K562 (cell line): Measurements from ENCODE around the gene ENHO. TPM values are rescaled to one million over a fixed set of nuclear protein-coding genes. Genes with fewer than 3 reads are reported as not detected.

Source experiments
- ATAC-seq: fragments of 200-7000 bp; cut with Tn5 transposase; 3 replicates; pipeline ENCODE4 v1.9.1; 2020; ENCODE audit warnings: moderate library complexity
- BruUV-seq: library from RNA; stranded (reverse); fragments of 400-500 nt; replicated peaks from 2 replicates; lab custom pipeline; 2021; lab: Mats Ljungman, UMichigan
- CTCF ChIA-PET: fragments of 300-600 bp; formaldehyde crosslinking; extraction: SDS; loops from one replicate; lab custom pipeline; 2021; ENCODE audit warnings: low intra/inter-chr PET ratio; lab: Yijun Ruan, JAX
- POLR2A ChIA-PET: fragments of 300-600, 350-650 bp; sonication (Branson Sonifier 250); formaldehyde crosslinking; extraction: SDS; loops from one replicate; lab custom pipeline; 2021; ENCODE audit warnings: antibody characterized with exemption, inconsistent platforms; lab: Yijun Ruan, JAX
- DNase-seq, 4 experiments: peaks; one replicate each; pipeline versions ENCODE4 v3.0.0 to v3.0.0-alpha.2; 2011 to 2018; ENCODE audit warnings: low spot score in 3 of 4, mixed read lengths in 3 of 4; ENCODE audit errors: extremely low read depth in 1 of 4
- FAIRE-seq: peaks from 2 replicates; lab custom pipeline; 2011; peaks lifted over from hg19 to GRCh38; lab: Jason Lieb, UNC
- H2AFZ ChIP-seq: 2 replicates; pipeline ENCODE4 v1.6.0; 2011; ENCODE audit warnings: low read depth, low read length, control low read depth, inconsistent platforms
- H3K27ac ChIP-seq: fragments of 200-600 bp; 3 replicates; pipeline ENCODE4 v1.8.0; 2011; ENCODE audit warnings: low read depth, mild to moderate bottlenecking, control low read depth, inconsistent platforms, low read length, moderate library complexity, mixed read lengths; ENCODE audit errors: extremely low read depth
- H3K27me3 ChIP-seq, 2 experiments: fragments of 300-600 bp in 1 of 2; 2 replicates in 1 of 2; 3 replicates in 1 of 2; pipeline versions ENCODE4 v1.6.0 to v1.8.0; 2011; ENCODE audit warnings: inconsistent platforms in 2 of 2, low read length in 2 of 2, mild to moderate bottlenecking in 1 of 2, mixed read lengths in 1 of 2, moderate library complexity in 1 of 2; ENCODE audit not compliant: control insufficient read depth in 2 of 2, insufficient read depth in 2 of 2
- H3K36me3 ChIP-seq: fragments of 300-600 bp; 3 replicates; pipeline ENCODE4 v1.8.0; 2011; ENCODE audit warnings: mild to moderate bottlenecking, low read length, inconsistent platforms; ENCODE audit not compliant: control insufficient read depth, insufficient read depth
- H3K4me1 ChIP-seq, 2 experiments: fragments of 200-600 bp in 1 of 2; replicated peaks in 1 of 2; 2 replicates in 1 of 2; 3 replicates in 1 of 2; pipeline versions ENCODE4 v1.5.1 to v1.8.0; 2011; ENCODE audit warnings: inconsistent platforms in 2 of 2, low read length in 2 of 2, mild to moderate bottlenecking in 1 of 2, mixed read lengths in 1 of 2, moderate library complexity in 1 of 2; ENCODE audit not compliant: control insufficient read depth in 2 of 2, insufficient read depth in 2 of 2
- H3K4me2 ChIP-seq: 2 replicates; pipeline ENCODE4 v1.6.1; 2011; ENCODE audit warnings: low read length, control low read depth, inconsistent platforms, mixed read lengths; ENCODE audit not compliant: insufficient read depth
- H3K4me3 ChIP-seq: fragments of 200-600 bp; sonication (generic), shearing (Covaris generic); 2 replicates; pipeline ENCODE4 v1.5.1; 2016; ENCODE audit warnings: control low read depth, inconsistent platforms
- H3K79me2 ChIP-seq: fragments of 200-600 bp; 3 replicates; pipeline ENCODE4 v1.8.0; 2011; ENCODE audit warnings: low read length, inconsistent platforms; ENCODE audit not compliant: control insufficient read depth, insufficient read depth
- H3K9ac ChIP-seq, 2 experiments: 2 replicates each; pipeline versions ENCODE4 v1.6.0 to v1.6.1; 2011; ENCODE audit warnings: low read depth in 2 of 2, low read length in 2 of 2, control low read depth in 1 of 2, inconsistent platforms in 1 of 2, mild to moderate bottlenecking in 1 of 2, mixed read lengths in 1 of 2; ENCODE audit not compliant: insufficient read depth in 1 of 2
- H3K9me1 ChIP-seq: one replicate; pipeline ENCODE4 v1.6.0; 2011; ENCODE audit warnings: inconsistent platforms, mild to moderate bottlenecking, low read length, moderate library complexity; ENCODE audit not compliant: control insufficient read depth, insufficient read depth
- H3K9me3 ChIP-seq: replicated peaks from 2 replicates; pipeline ENCODE4 v1.5.1; 2011; ENCODE audit warnings: low read depth, low read length, inconsistent platforms; ENCODE audit not compliant: control insufficient read depth, insufficient read depth
- H4K20me1 ChIP-seq: replicated peaks from 2 replicates; pipeline ENCODE4 v1.6.1; 2011; ENCODE audit warnings: low read length, inconsistent platforms, mixed read lengths; ENCODE audit not compliant: control insufficient read depth, insufficient read depth
- ATF1 ChIP-seq, 2 experiments: fragments of 450-650 bp in 1 of 2; IDR thresholded peaks; 2 replicates each; pipeline ENCODE4 v1.6.1; 2016; ENCODE audit warnings: missing compliant biosample characterization in 1 of 2, missing genetic modification characterization in 1 of 2
- CHCHD3 ChIP-seq: fragments of 250-450 bp; sonication (Bioruptor Pico); IDR thresholded peaks from 2 replicates; pipeline ENCODE4 v2.1.2; 2022; ENCODE audit warnings: mild to moderate bottlenecking
- ELF4 ChIP-seq: fragments of 450-650 bp; formaldehyde crosslinking; IDR thresholded peaks from 2 replicates; pipeline ENCODE4 v1.4.0; 2022; ENCODE audit warnings: missing genetic modification characterization
- HCFC1 ChIP-seq: IDR thresholded peaks from 2 replicates; pipeline ENCODE4 v1.6.1; 2012; ENCODE audit warnings: low read depth, low read length, improper control_type of control experiment
- NONO ChIP-seq, 2 experiments: fragments of 200-400 bp in 1 of 2; fragments of 450-650 bp in 1 of 2; formaldehyde crosslinking in 1 of 2; IDR thresholded peaks; 2 replicates each; pipeline ENCODE4 v1.6.1; 2017; ENCODE audit warnings: low read depth in 2 of 2, mild to moderate bottlenecking in 2 of 2, moderate library complexity in 2 of 2, low read length in 1 of 2
- SMARCE1 ChIP-seq: fragments of 450-650 bp; IDR thresholded peaks from 2 replicates; pipeline ENCODE4 v1.7.1; 2016; ENCODE audit warnings: mild to moderate bottlenecking
- SREBF1 ChIP-seq: fragments of 150-350 bp; IDR thresholded peaks from 2 replicates; pipeline ENCODE4 v1.6.1; 2014; ENCODE audit warnings: antibody characterized with exemption, low read depth, low read length, borderline replicate concordance
- ZNF384 ChIP-seq: IDR thresholded peaks from 2 replicates; pipeline ENCODE4 v1.6.1; 2012; ENCODE audit warnings: low read depth, low read length, improper control_type of control experiment
- ZNF707 ChIP-seq: fragments of 250-450 bp; sonication (Bioruptor Pico); conservative IDR thresholded peaks from 2 replicates; pipeline ENCODE4 v1.8.0; 2022; ENCODE audit warnings: inconsistent platforms, mild to moderate bottlenecking, moderate library complexity
- WGBS: fragments of 100-300 bp; shearing (Covaris generic); methylation state at CpG from one replicate; pipeline ENCODE4 v1.1.6; 2016; ENCODE audit warnings: low coverage, mixed read lengths; ENCODE audit not compliant: insufficient coverage; ENCODE audit errors: missing lambda C conversion rate; 5-methylcytosine and 5-hydroxymethylcytosine counted together
- in situ Hi-C: fragments of 300-500 bp; cut with MboI; formaldehyde crosslinking; loops from 4 replicates; pipeline ENCODE4 v1.15.0; 2018; ENCODE audit warnings: inconsistent platforms, mixed read lengths
- intact Hi-C: fragments of 100-400 bp; cut with micrococcal nuclease; formaldehyde crosslinking; loops from 2 replicates; pipeline ENCODE4 v1.14.2; 2022
- polyA plus RNA-seq, 8 experiments: library from polyadenylated mRNA; depleted of rRNA in 4 of 8; stranded (reverse) in 5 of 8; unstranded in 3 of 8; fragments of >200 nt; fragmentation: Nextera tagmentation in 2 of 8; fragmentation: Illumina TruSeq in 1 of 8; extraction: Ambion mirVana in 2 of 8; extraction: Trizol in 1 of 8; gene quantifications; 2 replicates each; pipeline versions ENCODE4 v1.2.1 to v1.2.3, GENCODE V29; 2011 to 2014; ENCODE audit warnings: inconsistent platforms in 1 of 8, missing spikeins in 1 of 8
- total RNA-seq, 7 experiments: library from RNA; depleted of rRNA in 6 of 7; stranded (reverse); fragments of >200 nt in 6 of 7; fragmentation: Illumina TruSeq in 2 of 7; extraction: Trizol in 2 of 7; gene quantifications; 2 replicates each; pipeline versions ENCODE4 v1.2.1 to v1.2.3, GENCODE V29; 2011 to 2021; ENCODE audit warnings: low replicate concordance in 1 of 7
- TF ChIP-seq, protein P1 (sequence below): IDR thresholded peaks from 3 replicates; pipeline ENCODE4 v1.6.1; 2011; ENCODE audit warnings: borderline replicate concordance, mild to moderate bottlenecking; ENCODE audit not compliant: insufficient read length, insufficient read depth

Gene ENHO
- total and polyA plus RNA-seq, 9 of the 15 experiments (the other 6 are each of a cell fraction or from before 2014, with no cell fraction given) = 0.24 TPM; not detected in 8

- TF ChIP-seq, protein P1, sequence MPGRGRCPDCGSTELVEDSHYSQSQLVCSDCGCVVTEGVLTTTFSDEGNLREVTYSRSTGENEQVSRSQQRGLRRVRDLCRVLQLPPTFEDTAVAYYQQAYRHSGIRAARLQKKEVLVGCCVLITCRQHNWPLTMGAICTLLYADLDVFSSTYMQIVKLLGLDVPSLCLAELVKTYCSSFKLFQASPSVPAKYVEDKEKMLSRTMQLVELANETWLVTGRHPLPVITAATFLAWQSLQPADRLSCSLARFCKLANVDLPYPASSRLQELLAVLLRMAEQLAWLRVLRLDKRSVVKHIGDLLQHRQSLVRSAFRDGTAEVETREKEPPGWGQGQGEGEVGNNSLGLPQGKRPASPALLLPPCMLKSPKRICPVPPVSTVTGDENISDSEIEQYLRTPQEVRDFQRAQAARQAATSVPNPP = no peak
- no peak for TF ChIP-seq ZNF707 (CRISPR knock-in tag)
- no peak for TF ChIP-seq HCFC1
- no peak for TF ChIP-seq ELF4 (CRISPR knock-in tag)
- no peak for TF ChIP-seq SMARCE1
- no peak for TF ChIP-seq SREBF1
Observed at GRCh38 chr9:34564617-34565016, 41.8 kb upstream of the ENHO start (continued).

GRCh38 chr9:34563262-34563661 is 40.5 kb upstream of the ENHO start:
- no peak overlapping the region for H3K4me3 ChIP-seq
- no peak overlapping the region for H3K4me2 ChIP-seq
- H3K27me3 ChIP-seq = peaks cover 4 to 48% of the 10 kb centered on the region in 2 experiments; a peak in 4 of 5 replicates
- ATAC-seq (no peak), DNase-seq (no peak), FAIRE-seq (no peak)
- no peak overlapping the region for H3K9ac ChIP-seq
- intact Hi-C loops (no loop called here), in situ Hi-C loops (no loop called here)
- H4K20me1 ChIP-seq = no peaks in the 10 kb centered on the region; the same call in 1 of the 2 replicates
- no peaks in the 10 kb centered on the region for H3K36me3 ChIP-seq
- H3K9me1 ChIP-seq = no peaks in the 10 kb centered on the region
- H2AFZ ChIP-seq = no peak overlapping the region
- peaks cover 0 to 3% of the 10 kb centered on the region in 2 experiments; a peak in 2 of 5 replicates for H3K4me1 ChIP-seq
- H3K27ac ChIP-seq = no peak overlapping the region
- WGBS = 0% methylated on average over 5 of the region's 5 CpGs
- no peaks in the 10 kb centered on the region for H3K9me3 ChIP-seq
- ChIA-PET POLR2A (no interaction called here), CTCF (no interaction called here)
- H3K79me2 ChIP-seq = no peaks in the 10 kb centered on the region
- TF ChIP-seq NONO (IDR thresholded peaks at IDR 0.05; ENCODE audit: low read depth in 2 of 2, low read length in 1 of 2) (no peak), CHCHD3 (no peak), ZNF384 (no peak), ATF1 (CRISPR knock-in tag; IDR thresholded peaks at IDR 0.05) (no peak), ATF1 (tag; IDR thresholded peaks at IDR 0.05) (no peak)
- TF ChIP-seq, all 486 proteins: peak for 0
- BruUV-seq = no TSS peak
